Esophagus muscularis mucosa (tissue), 4 donors: ENCODE results near the gene IFNL4. TPM values are rescaled to one million over a fixed set of nuclear protein-coding genes. Genes with fewer than 3 reads are reported as not detected.

Experiments used
- DNase-seq: peaks from one replicate; pipeline ENCODE4 v3.0.0-alpha.2; 2017; ENCODE audit errors: extremely low spot score
- H3K27ac ChIP-seq, 4 donors: fragments of 200-600 bp; sonication (generic); replicated peaks in 1 of 4; 1 replicate in 3 of 4; 2 replicates in 1 of 4; pipeline ENCODE4 v1.5.1; 2016 to 2019; ENCODE audit warnings: mild to moderate bottlenecking in 1 of 4
- H3K27me3 ChIP-seq, 4 donors: fragments of 200-600 bp; sonication (generic); one replicate each; pipeline versions ENCODE4 v1.5.1 to v1.6.0; 2016 to 2019
- H3K36me3 ChIP-seq, 4 donors: fragments of 200-600 bp; sonication (generic); one replicate each; pipeline ENCODE4 v1.5.1; 2016 to 2019
- H3K4me1 ChIP-seq, 4 donors: fragments of 200-600 bp; sonication (generic); one replicate each; pipeline ENCODE4 v1.5.1; 2016 to 2019
- H3K4me3 ChIP-seq, 4 donors: fragments of 200-600 bp; sonication (generic); 1 replicate in 2 of 4; 2 replicates in 2 of 4; pipeline ENCODE4 v1.5.1; 2016 to 2019; ENCODE audit warnings: mild to moderate bottlenecking in 4 of 4, moderate library complexity in 1 of 4
- H3K9me3 ChIP-seq, 4 donors: fragments of 200-600 bp; sonication (generic); 1 replicate in 3 of 4; 2 replicates in 1 of 4; pipeline ENCODE4 v1.5.1; 2016 to 2019
- EP300 ChIP-seq: sonication (generic); formaldehyde crosslinking; IDR thresholded peaks from one replicate; pipeline ENCODE4 v1.6.1; 2017; ENCODE audit warnings: antibody characterized with exemption
- POLR2A ChIP-seq: fragments of 450-650 bp; IDR thresholded peaks from one replicate; pipeline ENCODE4 v1.6.1; 2017; ENCODE audit warnings: antibody characterized with exemption, moderate library complexity, mild to moderate bottlenecking, low read depth
- POLR2AphosphoS5 ChIP-seq, 2 donors: sonication (generic); formaldehyde crosslinking; IDR thresholded peaks; one replicate each; pipeline ENCODE4 v1.6.1; 2017; ENCODE audit warnings: antibody characterized with exemption in 2 of 2
- WGBS: methylation state at CpG from one replicate; pipeline ENCODE4 v1.1.5; 2018; 5-methylcytosine and 5-hydroxymethylcytosine counted together
- intact Hi-C: fragments of 100-400 bp; cut with DNase I; formaldehyde crosslinking; loops from one replicate; pipeline ENCODE4 v1.15.1; 2023
- total RNA-seq, 4 donors: library from RNA; depleted of rRNA; stranded (reverse); fragments of >200 nt; gene quantifications; one replicate each; pipeline versions ENCODE4 v1.1.0 to v1.2.1, GENCODE V29; 2016
- TF ChIP-seq, protein P1 (sequence below), 3 experiments: fragments of 200-600 bp in 2 of 3; fragments of 450-650 bp in 1 of 3; sonication (generic) in 2 of 3; IDR thresholded peaks; one replicate each; pipeline ENCODE4 v1.5.1; 2017 to 2019; ENCODE audit warnings: antibody characterized with exemption in 3 of 3, mild to moderate bottlenecking in 2 of 3, moderate library complexity in 1 of 3

Gene IFNL4
- total RNA-seq, 4 donors from 2014 or later, result not detected

DNA sequence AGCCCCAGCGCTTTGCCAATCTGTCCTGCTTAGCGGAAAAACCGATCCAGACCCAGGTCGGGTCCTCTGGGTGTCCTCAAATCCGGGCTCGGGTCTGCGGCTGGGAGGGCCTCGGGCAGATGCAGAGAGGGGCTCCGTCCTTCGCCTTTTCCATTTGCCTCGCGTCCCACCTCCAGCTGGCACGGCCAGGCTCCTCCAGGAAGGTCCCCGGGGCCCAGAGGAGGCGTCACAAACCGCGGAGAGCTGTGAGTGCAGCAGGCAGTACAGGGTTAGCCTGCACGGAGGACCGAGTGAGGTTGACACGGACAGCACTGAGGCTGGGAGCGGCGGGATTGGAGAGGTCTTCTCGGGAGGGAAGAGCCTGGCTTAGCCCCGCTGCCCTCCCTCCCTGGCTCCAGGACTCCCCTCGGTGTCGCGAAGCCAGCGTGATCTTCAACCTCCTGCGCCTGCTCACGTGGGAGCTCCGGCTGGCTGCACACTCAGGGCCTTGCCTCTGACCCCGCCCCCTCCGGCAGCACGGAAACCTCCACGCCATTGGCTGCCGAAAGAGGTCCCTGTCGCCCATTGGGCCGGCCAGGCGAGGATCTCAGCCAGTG lies 16.8 kb upstream of the IFNL4 start:
- TF ChIP-seq EP300, result no peak
- TF ChIP-seq POLR2A, result no peak
- TF ChIP-seq POLR2AphosphoS5 (IDR thresholded peaks at IDR 0.05), result no peak
- H3K9me3 ChIP-seq, result no peaks in the 10 kb centered on the region
- no peaks in the 10 kb centered on the region for H3K36me3 ChIP-seq
- H3K4me1 ChIP-seq, result peaks cover 6 to 20% (median 18%) of the 10 kb centered on the region in 4 donors
- H3K4me3 ChIP-seq, result no peak overlapping the region
- DNase-seq, result no peak
- intact Hi-C loops, result no loop called here
- WGBS, result 39% methylated on average over 20 of the region's 39 CpGs
- no peak overlapping the region for H3K27ac ChIP-seq
- H3K27me3 ChIP-seq, result peaks cover 3 to 67% (median 28%) of the 10 kb centered on the region in 4 donors

DNA sequence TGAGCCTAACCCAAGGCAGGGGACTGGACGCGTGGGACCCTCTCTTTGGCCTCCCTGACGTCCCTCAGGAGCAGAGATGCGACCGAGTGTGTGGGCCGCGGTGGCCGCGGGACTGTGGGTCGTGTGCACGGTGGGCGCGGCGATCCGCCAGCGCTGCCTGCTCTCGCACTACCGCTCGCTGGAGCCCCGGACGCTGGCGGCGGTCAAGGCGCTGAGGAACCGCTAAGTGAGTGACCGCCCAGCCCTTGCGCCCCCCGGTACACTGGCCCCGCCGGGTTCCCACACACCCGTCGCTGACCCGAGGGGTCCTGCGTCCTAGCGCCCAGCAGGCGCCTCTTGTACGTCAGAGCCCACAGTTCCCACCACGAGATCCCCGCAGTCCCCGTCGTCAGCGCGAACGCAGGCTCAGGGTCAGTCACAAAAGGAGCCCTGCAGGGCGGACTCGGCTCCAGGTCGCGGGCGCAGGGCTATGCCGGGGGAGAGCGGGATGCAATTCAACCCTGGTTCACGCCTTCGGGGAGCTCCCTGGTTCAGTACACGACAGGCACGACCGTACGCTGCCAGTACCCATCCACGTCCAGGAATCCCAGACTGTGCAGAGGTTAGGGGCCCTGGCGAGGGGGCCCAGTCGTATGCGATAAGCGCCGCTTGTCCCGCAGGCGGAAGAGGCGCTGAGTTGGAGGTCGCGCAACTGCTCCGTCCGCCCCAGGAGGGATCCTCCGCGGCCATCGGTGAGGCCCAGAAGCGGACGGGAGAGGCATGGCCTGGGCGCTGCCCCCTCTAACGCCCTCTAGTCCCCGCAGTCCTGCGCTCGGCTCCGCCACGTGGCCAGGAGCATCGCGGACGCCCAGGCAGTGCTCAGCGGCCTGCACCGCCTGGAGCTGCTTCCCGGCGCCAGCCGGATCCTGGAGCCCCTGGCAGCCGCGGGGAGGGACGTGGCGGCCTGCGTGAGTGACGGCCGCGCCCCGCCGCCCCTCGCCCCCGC lies 15.9 kb upstream of the IFNL4 start:
- H3K36me3 ChIP-seq, result no peaks in the 10 kb centered on the region
- no peak overlapping the region for H3K4me3 ChIP-seq
- DNase-seq, result no peak
- H3K9me3 ChIP-seq, result no peaks in the 10 kb centered on the region
- peaks cover 6 to 20% (median 18%) of the 10 kb centered on the region in 4 donors for H3K4me1 ChIP-seq
- intact Hi-C loops, result no loop called here
- TF ChIP-seq EP300 (no peak), POLR2AphosphoS5 (IDR thresholded peaks at IDR 0.05) (no peak), POLR2A (no peak)
- TF ChIP-seq, protein P1, sequence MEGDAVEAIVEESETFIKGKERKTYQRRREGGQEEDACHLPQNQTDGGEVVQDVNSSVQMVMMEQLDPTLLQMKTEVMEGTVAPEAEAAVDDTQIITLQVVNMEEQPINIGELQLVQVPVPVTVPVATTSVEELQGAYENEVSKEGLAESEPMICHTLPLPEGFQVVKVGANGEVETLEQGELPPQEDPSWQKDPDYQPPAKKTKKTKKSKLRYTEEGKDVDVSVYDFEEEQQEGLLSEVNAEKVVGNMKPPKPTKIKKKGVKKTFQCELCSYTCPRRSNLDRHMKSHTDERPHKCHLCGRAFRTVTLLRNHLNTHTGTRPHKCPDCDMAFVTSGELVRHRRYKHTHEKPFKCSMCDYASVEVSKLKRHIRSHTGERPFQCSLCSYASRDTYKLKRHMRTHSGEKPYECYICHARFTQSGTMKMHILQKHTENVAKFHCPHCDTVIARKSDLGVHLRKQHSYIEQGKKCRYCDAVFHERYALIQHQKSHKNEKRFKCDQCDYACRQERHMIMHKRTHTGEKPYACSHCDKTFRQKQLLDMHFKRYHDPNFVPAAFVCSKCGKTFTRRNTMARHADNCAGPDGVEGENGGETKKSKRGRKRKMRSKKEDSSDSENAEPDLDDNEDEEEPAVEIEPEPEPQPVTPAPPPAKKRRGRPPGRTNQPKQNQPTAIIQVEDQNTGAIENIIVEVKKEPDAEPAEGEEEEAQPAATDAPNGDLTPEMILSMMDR (IDR thresholded peaks at IDR 0.05), result no peak
- no peak overlapping the region for H3K27ac ChIP-seq
- peaks cover 3 to 75% (median 28%) of the 10 kb centered on the region in 4 donors for H3K27me3 ChIP-seq
- no CpG with 5 or more reads among the region's 102 CpGs for WGBS

DNA sequence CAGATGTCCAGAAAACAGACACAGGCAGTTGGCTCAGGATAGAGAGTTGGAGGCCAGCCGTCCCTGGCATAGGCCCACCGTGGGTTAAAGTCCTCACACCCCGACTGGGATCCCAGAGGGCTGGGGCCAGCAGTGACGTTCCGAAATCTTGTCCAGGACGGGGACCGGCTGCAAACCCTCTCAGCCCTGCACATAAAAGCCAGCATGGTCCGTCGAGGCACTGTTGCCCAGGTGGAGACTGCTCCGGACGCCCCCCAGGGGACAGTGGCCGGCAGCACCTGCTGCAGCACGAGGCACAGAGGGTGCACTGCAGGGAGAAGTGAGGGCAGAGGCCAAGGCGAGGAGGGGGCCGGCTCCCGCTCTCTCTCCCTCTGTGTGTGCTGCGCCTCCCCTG lies 15.3 kb upstream of the IFNL4 start:
- peaks cover 3 to 77% (median 28%) of the 10 kb centered on the region in 4 donors for H3K27me3 ChIP-seq
- intact Hi-C loops, result no loop called here
- no peak overlapping the region for H3K4me3 ChIP-seq
- TF ChIP-seq POLR2A, result no peak
- TF ChIP-seq EP300, result no peak
- no peak for TF ChIP-seq POLR2AphosphoS5 (IDR thresholded peaks at IDR 0.05)
- TF ChIP-seq, protein P1 (IDR thresholded peaks at IDR 0.05), result no peak
- DNase-seq, result no peak
- 6% methylated on average over 3 of the region's 17 CpGs for WGBS
- no peak overlapping the region for H3K27ac ChIP-seq
- H3K36me3 ChIP-seq, result no peaks in the 10 kb centered on the region
- H3K4me1 ChIP-seq, result peaks cover 6 to 20% (median 18%) of the 10 kb centered on the region in 4 donors
- H3K9me3 ChIP-seq, result no peaks in the 10 kb centered on the region

DNA sequence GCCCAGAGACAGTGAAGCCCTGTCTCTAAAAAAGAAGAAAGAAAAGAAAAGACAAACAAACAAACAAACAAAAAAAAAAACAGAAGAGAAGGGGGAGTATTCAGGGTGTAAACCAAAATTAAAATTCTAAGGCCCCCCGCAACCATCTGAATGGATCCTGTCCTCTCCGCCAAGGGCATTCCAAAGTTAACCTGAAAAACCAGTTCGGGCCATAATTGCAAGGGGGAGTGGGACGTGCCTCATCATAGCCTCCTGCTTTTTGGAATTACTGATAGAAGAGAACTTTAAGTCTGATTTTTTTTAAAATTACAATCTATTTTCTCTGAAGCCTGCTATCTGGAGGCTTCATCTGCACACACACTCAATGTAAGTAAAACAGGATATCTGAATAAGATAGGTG lies 13.8 kb upstream of the IFNL4 start:
- Histone ChIP-seq H3K4me3 (no peak overlapping the region), H3K27ac (no peak overlapping the region), H3K9me3 (no peaks in the 10 kb centered on the region), H3K27me3 (peaks cover 3 to 85% (median 28%) of the 10 kb centered on the region in 4 donors), H3K4me1 (peaks cover 6 to 20% (median 18%) of the 10 kb centered on the region in 4 donors), H3K36me3 (no peaks in the 10 kb centered on the region)
- WGBS, result 95% methylated on average over 4 of the region's 4 CpGs
- TF ChIP-seq POLR2A (no peak), POLR2AphosphoS5 (IDR thresholded peaks at IDR 0.05) (no peak), EP300 (no peak)
- TF ChIP-seq, protein P1 (IDR thresholded peaks at IDR 0.05), result no peak
- no peak for DNase-seq
- intact Hi-C loops, result no loop called here

DNA sequence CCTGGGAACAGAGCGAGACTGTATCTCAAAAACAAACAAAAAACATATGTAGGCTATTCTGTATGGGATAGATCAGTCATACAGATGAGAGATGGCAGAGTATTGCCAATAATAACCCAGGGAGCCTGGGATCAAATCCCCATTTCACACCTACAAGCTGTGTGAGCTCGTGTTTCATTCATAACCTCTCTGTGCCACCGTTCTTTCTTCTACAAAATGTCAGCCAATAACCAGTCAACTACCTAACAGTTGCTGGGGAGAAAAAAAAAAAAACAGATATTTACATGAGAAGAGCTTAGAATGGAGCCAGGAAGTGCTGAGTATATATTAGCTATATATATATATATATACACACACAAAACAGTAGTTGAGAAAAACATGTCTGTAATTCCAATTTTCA lies 13.0 kb upstream of the IFNL4 start:
- TF ChIP-seq, protein P1 (IDR thresholded peaks at IDR 0.05), result no peak
- TF ChIP-seq POLR2AphosphoS5 (IDR thresholded peaks at IDR 0.05) (no peak), POLR2A (no peak), EP300 (no peak)
- Histone ChIP-seq H3K4me1 (peaks cover 6 to 20% (median 18%) of the 10 kb centered on the region in 4 donors), H3K27me3 (peaks cover 3 to 82% (median 28%) of the 10 kb centered on the region in 4 donors), H3K36me3 (no peaks in the 10 kb centered on the region), H3K4me3 (no peak overlapping the region), H3K27ac (no peak overlapping the region), H3K9me3 (no peaks in the 10 kb centered on the region)
- 95% methylated on average over 3 of the region's 3 CpGs for whole genome bisulfite sequencing
- intact Hi-C loops, result no loop called here
- no peak for DNase-seq
